Endodermal cell (in vitro differentiated cells): ENCODE measurements around the gene PSMB11. TPM values are rescaled to one million over a fixed set of nuclear protein-coding genes. Genes with fewer than 3 reads are reported as not detected.
"Not testable (repeated sequence)": the region's sequence is repeated elsewhere in the genome, so short reads cannot be mapped to it uniquely, and the experiment has no call there.

Experiments
- DNase-seq: peaks from one replicate; pipeline ENCODE4 v3.0.0-alpha.2; 2017
- H3K27ac ChIP-seq: 2 replicates; pipeline ENCODE4 v1.5.1; 2013; ENCODE audit warnings: mild to moderate bottlenecking, low read depth, low read length, moderate library complexity
- H3K27me3 ChIP-seq: 2 replicates; pipeline ENCODE4 v1.6.1; 2013; ENCODE audit warnings: mild to moderate bottlenecking, low read length, moderate library complexity; ENCODE audit not compliant: insufficient read depth, control insufficient read depth, poor library complexity, severe bottlenecking
- H3K36me3 ChIP-seq: 2 replicates; pipeline ENCODE4 v1.7.0; 2013; ENCODE audit warnings: mild to moderate bottlenecking, low read length, moderate library complexity; ENCODE audit not compliant: control insufficient read depth, insufficient read depth
- H3K4me1 ChIP-seq: one replicate; pipeline ENCODE4 v1.7.0; 2013; ENCODE audit warnings: low read length; ENCODE audit not compliant: control insufficient read depth, insufficient read depth
- H3K4me3 ChIP-seq: 2 replicates; pipeline ENCODE4 v1.5.1; 2013; ENCODE audit warnings: mild to moderate bottlenecking, low read length, moderate library complexity
- H3K9ac ChIP-seq: 2 replicates; pipeline ENCODE4 v1.6.1; 2013; ENCODE audit warnings: mild to moderate bottlenecking, low read length, moderate library complexity; ENCODE audit not compliant: poor library complexity, severe bottlenecking; ENCODE audit errors: extremely low read depth
- H3K9me3 ChIP-seq: 2 replicates; pipeline ENCODE4 v1.6.1; 2013; ENCODE audit warnings: mild to moderate bottlenecking, low read length, moderate library complexity; ENCODE audit not compliant: control insufficient read depth
- H3K27ac Mint-ChIP-seq: 2 replicates; pipeline ENCODE4 v1.8.0; 2020; ENCODE audit warnings: mixed read lengths
- H3K27me3 Mint-ChIP-seq: 2 replicates; pipeline ENCODE4 v1.8.0; 2021; ENCODE audit warnings: mild to moderate bottlenecking, mixed read lengths; ENCODE audit not compliant: insufficient read depth
- H3K36me3 Mint-ChIP-seq: 2 replicates; pipeline ENCODE4 v1.8.0; 2020; ENCODE audit warnings: low read depth, mixed read lengths
- H3K4me1 Mint-ChIP-seq: 2 replicates; pipeline ENCODE4 v1.8.0; 2020; ENCODE audit warnings: mixed read lengths
- H3K4me3 Mint-ChIP-seq: 2 replicates; pipeline ENCODE4 v1.8.0; 2020; ENCODE audit warnings: mild to moderate bottlenecking, moderate library complexity, mixed read lengths
- H3K9me3 Mint-ChIP-seq: 2 replicates; pipeline ENCODE4 v1.8.0; 2020; ENCODE audit warnings: mild to moderate bottlenecking, mixed read lengths
- CTCF ChIP-seq: fragments of 200-600 bp; sonication (generic); conservative IDR thresholded peaks from 2 replicates; pipeline ENCODE4 v1.5.0; 2021; ENCODE audit warnings: antibody characterized with exemption, mild to moderate bottlenecking
- WGBS, 2 experiments: methylation state at CpG; one replicate each; pipeline versions ENCODE4 v1.1.5 to v1.1.7; 2013; ENCODE audit warnings: missing lambda C conversion rate in 2 of 2, mixed read lengths in 1 of 2; ENCODE audit not compliant: insufficient coverage in 1 of 2, insufficient read length in 1 of 2; 5-methylcytosine and 5-hydroxymethylcytosine counted together
- total RNA-seq, 2 donors: library from RNA; stranded (reverse); fragmentation: NEBNext Ultra II Directional in 1 of 2; extraction: Animal tissue kit (Norgen Biotek cat#: 25700) in 1 of 2; gene quantifications; 2 replicates in 1 of 2; 3 replicates in 1 of 2; pipeline ENCODE4 v1.2.1, GENCODE V29; 2021

PSMB11 gene
- total RNA-seq, 2 donors from 2014 or later, result not detected

GRCh38 chr14:22998329-22999012 lies 43.5 kb upstream of the PSMB11 start:
- Mint-ChIP-seq H3K36me3 (no peaks in the 10 kb centered on the region), H3K4me3 (no peak overlapping the region), H3K9me3 (no peaks in the 10 kb centered on the region), H3K4me1 (peaks cover 26% of the 10 kb centered on the region), H3K27me3 (no peaks in the 10 kb centered on the region), H3K27ac (no peak overlapping the region)
- TF ChIP-seq CTCF, result no peak
- Histone ChIP-seq H3K27me3 (no peaks in the 10 kb centered on the region), H3K4me1 (peaks cover 11% of the 10 kb centered on the region), H3K4me3 (no peak overlapping the region), H3K9ac (no peak overlapping the region), H3K36me3 (no peaks in the 10 kb centered on the region), H3K27ac (no peak overlapping the region), H3K9me3 (no peaks in the 10 kb centered on the region)
- no peak for DNase-seq
- 91 to 94% methylated on average over 16 of the region's 16 CpGs for WGBS, 2 experiments

- DNase-seq, result no peak
- Mint-ChIP-seq H3K27ac (no peak overlapping the region), H3K36me3 (no peaks in the 10 kb centered on the region), H3K9me3 (no peaks in the 10 kb centered on the region), H3K27me3 (no peaks in the 10 kb centered on the region), H3K4me1 (peaks cover 15% of the 10 kb centered on the region), H3K4me3 (no peak overlapping the region)
- H3K4me1 ChIP-seq, result no peaks in the 10 kb centered on the region
- TF ChIP-seq CTCF, result no peak
- H3K27me3 ChIP-seq, result no peaks in the 10 kb centered on the region
- H3K36me3 ChIP-seq, result no peaks in the 10 kb centered on the region
- WGBS, 2 experiments, result 97 to 100% methylated on average over 2 of the region's 2 CpGs
- no peaks in the 10 kb centered on the region for H3K9me3 ChIP-seq
- no peak overlapping the region for H3K4me3 ChIP-seq
- H3K27ac ChIP-seq, result no peak overlapping the region
- no peak overlapping the region for H3K9ac ChIP-seq
Observed at GRCh38 chr14:23000860-23001259, 41.2 kb upstream of the PSMB11 start.

GRCh38 chr14:23002592-23002991 lies 39.4 kb upstream of the PSMB11 start:
- H3K9me3 ChIP-seq, result no peaks in the 10 kb centered on the region
- Mint-ChIP-seq H3K27ac (no peak overlapping the region), H3K36me3 (no peaks in the 10 kb centered on the region), H3K4me1 (peaks cover 26% of the 10 kb centered on the region), H3K9me3 (no peaks in the 10 kb centered on the region), H3K27me3 (no peaks in the 10 kb centered on the region), H3K4me3 (no peak overlapping the region)
- no peak for TF ChIP-seq CTCF
- H3K4me1 ChIP-seq, result peaks cover 4% of the 10 kb centered on the region
- H3K4me3 ChIP-seq, result no peak overlapping the region
- WGBS, 2 experiments, result 86 to 89% methylated on average over 1 to 3 of the region's 3 CpGs
- H3K27me3 ChIP-seq, result no peaks in the 10 kb centered on the region
- no peaks in the 10 kb centered on the region for H3K36me3 ChIP-seq
- DNase-seq, result no peak
- H3K9ac ChIP-seq, result no peak overlapping the region
- no peak overlapping the region for H3K27ac ChIP-seq

GRCh38 chr14:23004274-23004673 lies 37.7 kb upstream of the PSMB11 start:
- DNase-seq, H3K27me3 Mint-ChIP-seq, H3K9me3 ChIP-seq, H3K4me1 ChIP-seq, H3K4me3 ChIP-seq, H3K27ac ChIP-seq, H3K36me3 Mint-ChIP-seq, H3K9me3 Mint-ChIP-seq, H3K27me3 ChIP-seq, H3K9ac ChIP-seq, H3K36me3 ChIP-seq, H3K27ac Mint-ChIP-seq, H3K4me3 Mint-ChIP-seq: not testable (repeated sequence)
- peaks cover 24% of the 10 kb centered on the region for H3K4me1 Mint-ChIP-seq
- WGBS, 2 experiments, result 80 to 92% methylated on average over 1 to 4 of the region's 4 CpGs
